HL-60 (cell line): ENCODE results near the gene CPT1B.

Source experiments
- DNase-seq, 2 experiments: peaks; one replicate each; pipeline ENCODE4 v3.0.0-alpha.2; 2010 to 2020; ENCODE audit warnings: low read depth in 1 of 2, low spot score in 1 of 2
- H3K27ac ChIP-seq: fragments of 250-450 bp; sonication (Bioruptor Pico); replicated peaks from 2 replicates; pipeline ENCODE4 v1.5.1; 2020; ENCODE audit warnings: mild to moderate bottlenecking, moderate library complexity
- H3K27me3 ChIP-seq: fragments of 250-450 bp; sonication (Bioruptor Pico); 2 replicates; pipeline ENCODE4 v1.5.1; 2021; ENCODE audit warnings: mild to moderate bottlenecking, moderate library complexity; ENCODE audit not compliant: insufficient read depth, poor library complexity, severe bottlenecking
- H3K4me3 ChIP-seq: replicated peaks from 2 replicates; pipeline ENCODE4 v1.5.1; 2011; ENCODE audit warnings: mild to moderate bottlenecking, control low read depth, low read length; ENCODE audit not compliant: insufficient read depth
- CTCF ChIP-seq: IDR thresholded peaks from one replicate; pipeline ENCODE4 v1.5.1; 2011; ENCODE audit warnings: low read length, control low read depth, inconsistent platforms; ENCODE audit not compliant: insufficient read depth
- GABPA ChIP-seq: IDR thresholded peaks from 2 replicates; pipeline ENCODE4 v1.6.1; 2012; ENCODE audit warnings: low read depth
- POLR2AphosphoS5 ChIP-seq: IDR thresholded peaks from 2 replicates; pipeline ENCODE4 v1.6.1; 2012; ENCODE audit warnings: low read depth
- REST ChIP-seq: IDR thresholded peaks from 2 replicates; pipeline ENCODE4 v1.6.1; 2012; ENCODE audit warnings: low read depth; ENCODE audit not compliant: insufficient replicate concordance
- SPI1 ChIP-seq: IDR thresholded peaks from 2 replicates; pipeline ENCODE4 v1.6.1; 2012; ENCODE audit warnings: low read depth, mild to moderate bottlenecking, borderline replicate concordance

The CPT1B gene

GRCh38 chr22:50595189-50595588 is 17.0 kb upstream of the CPT1B start:
- H3K27me3 ChIP-seq = peaks cover 7% of the 10 kb centered on the region
- H3K27ac ChIP-seq = no peak overlapping the region

GRCh38 chr22:50587407-50587806 is 9.2 kb upstream of the CPT1B start:
- no peak for TF ChIP-seq POLR2AphosphoS5
- no peak for TF ChIP-seq REST
- no peak for TF ChIP-seq CTCF
- TF ChIP-seq GABPA = no peak
- no peak for TF ChIP-seq SPI1
- Histone ChIP-seq H3K27ac (no peak overlapping the region), H3K27me3 (no peaks in the 10 kb centered on the region), H3K4me3 (no peak overlapping the region)
- DNase-seq = no peak

More at GRCh38 chr22:50595189-50595588, 17.0 kb upstream of the CPT1B start:
- no peak for DNase-seq
- no peak for TF ChIP-seq CTCF
- TF ChIP-seq SPI1 = no peak
- no peak overlapping the region for H3K4me3 ChIP-seq

- DNase-seq = no peak
- Histone ChIP-seq H3K27ac (no peak overlapping the region), H3K27me3 (no peaks in the 10 kb centered on the region), H3K4me3 (no peak overlapping the region)
- TF ChIP-seq SPI1 (no peak), REST (no peak), POLR2AphosphoS5 (no peak), GABPA (no peak), CTCF (no peak)
These were observed 8.2 kb upstream of the CPT1B start for GRCh38 chr22:50586416-50586815.

- no peak for DNase-seq
- no peak for TF ChIP-seq POLR2AphosphoS5
- no peak for TF ChIP-seq SPI1
- no peak overlapping the region for H3K27ac ChIP-seq
- no peak overlapping the region for H3K4me3 ChIP-seq
- no peaks in the 10 kb centered on the region for H3K27me3 ChIP-seq
These were observed 7.6 kb upstream of the CPT1B start for GRCh38 chr22:50585781-50586180.
